ENCODE data around the gene LRCOL1. TPM values are rescaled to one million over a fixed set of nuclear protein-coding genes. Genes with fewer than 3 reads are reported as not detected.

The LRCOL1 gene
- total RNA-seq, 1 experiment from 2014 or later = 0.24 TPM

- TF ChIP-seq, protein P1, sequence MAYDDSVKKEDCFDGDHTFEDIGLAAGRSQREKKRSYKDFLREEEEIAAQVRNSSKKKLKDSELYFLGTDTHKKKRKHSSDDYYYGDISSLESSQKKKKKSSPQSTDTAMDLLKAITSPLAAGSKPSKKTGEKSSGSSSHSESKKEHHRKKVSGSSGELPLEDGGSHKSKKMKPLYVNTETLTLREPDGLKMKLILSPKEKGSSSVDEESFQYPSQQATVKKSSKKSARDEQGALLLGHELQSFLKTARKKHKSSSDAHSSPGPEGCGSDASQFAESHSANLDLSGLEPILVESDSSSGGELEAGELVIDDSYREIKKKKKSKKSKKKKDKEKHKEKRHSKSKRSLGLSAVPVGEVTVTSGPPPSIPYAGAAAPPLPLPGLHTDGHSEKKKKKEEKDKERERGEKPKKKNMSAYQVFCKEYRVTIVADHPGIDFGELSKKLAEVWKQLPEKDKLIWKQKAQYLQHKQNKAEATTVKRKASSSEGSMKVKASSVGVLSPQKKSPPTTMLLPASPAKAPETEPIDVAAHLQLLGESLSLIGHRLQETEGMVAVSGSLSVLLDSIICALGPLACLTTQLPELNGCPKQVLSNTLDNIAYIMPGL (CRISPR knock-in tag; IDR thresholded peaks at IDR 0.05) = no peak
Measured at GRCh38 chr12:132582582-132583410, 27.6 kb downstream of the LRCOL1 start (continued).

- H3K9me3 Mint-ChIP-seq = no peaks in the 10 kb centered on the region
- DNase-seq (ENCODE audit: low spot score) (peak; percentile 61), ATAC-seq (peak; percentile 51)
- TF ChIP-seq JAZF1 (CRISPR knock-in tag; IDR thresholded peaks at IDR 0.05) (no peak), ERG (CRISPR knock-in tag; IDR thresholded peaks at IDR 0.05) (0 out of 2 replicates have a peak, but pooled peaks have one; percentile 65)
- peak overlapping the region; percentile 60 for H3K4me3 Mint-ChIP-seq
- peaks cover 51% of the 10 kb centered on the region for H3K27me3 Mint-ChIP-seq (ENCODE audit: low read depth)
- no peak overlapping the region for H3K27ac Mint-ChIP-seq
- H3K36me3 Mint-ChIP-seq = peaks cover 7% of the 10 kb centered on the region
- CTCF ChIA-PET = interaction anchor here (1.0 to 3.0 kb wide), 4 partner anchors 21 to 167 kb away, joined by 3 to 17 read pairs (median 10); no protein-coding TSS in a partner anchor
- H3K4me1 Mint-ChIP-seq = peaks cover 5% of the 10 kb centered on the region
- POLR2A ChIA-PET = interaction anchor here (0.9 kb wide), 1 partner anchor 13 kb away, joined by 3 read pairs; no protein-coding TSS in a partner anchor
Measured at GRCh38 chr12:132582058-132582420, 28.3 kb downstream of the LRCOL1 start.

GRCh38 chr12:132581348-132582057, 28.9 kb downstream of the LRCOL1 start:
- H3K27me3 Mint-ChIP-seq (ENCODE audit: low read depth) = peaks cover 47% of the 10 kb centered on the region
- DNase-seq (ENCODE audit: low spot score) = no peak

More at GRCh38 chr12:132581348-132582057, 28.9 kb downstream of the LRCOL1 start:
- TF ChIP-seq SP1 (CRISPR knock-in tag; conservative IDR thresholded peaks at IDR 0.05) (no peak), ARID4B (CRISPR knock-in tag; IDR thresholded peaks at IDR 0.05; ENCODE audit: borderline replicate concordance) (no peak), ZNF671 (CRISPR knock-in tag; IDR thresholded peaks at IDR 0.05) (no peak), ZNF219 (CRISPR knock-in tag; IDR thresholded peaks at IDR 0.05; ENCODE audit: borderline replicate concordance) (no peak), MYBL2 (CRISPR knock-in tag; IDR thresholded peaks at IDR 0.05) (no peak), AFF4 (CRISPR knock-in tag; IDR thresholded peaks at IDR 0.05; ENCODE audit: borderline replicate concordance) (no peak), ZMAT4 (CRISPR knock-in tag; IDR thresholded peaks at IDR 0.05) (no peak), KAT7 (CRISPR knock-in tag; IDR thresholded peaks at IDR 0.05; ENCODE audit: borderline replicate concordance) (no peak), HMGA2 (CRISPR knock-in tag; IDR thresholded peaks at IDR 0.05) (no peak)
- TF ChIP-seq, protein P2, sequence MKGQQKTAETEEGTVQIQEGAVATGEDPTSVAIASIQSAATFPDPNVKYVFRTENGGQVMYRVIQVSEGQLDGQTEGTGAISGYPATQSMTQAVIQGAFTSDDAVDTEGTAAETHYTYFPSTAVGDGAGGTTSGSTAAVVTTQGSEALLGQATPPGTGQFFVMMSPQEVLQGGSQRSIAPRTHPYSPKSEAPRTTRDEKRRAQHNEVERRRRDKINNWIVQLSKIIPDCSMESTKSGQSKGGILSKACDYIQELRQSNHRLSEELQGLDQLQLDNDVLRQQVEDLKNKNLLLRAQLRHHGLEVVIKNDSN (CRISPR knock-in tag; IDR thresholded peaks at IDR 0.05) = no peak
- peaks cover 8% of the 10 kb centered on the region for H3K36me3 Mint-ChIP-seq
- H3K27ac Mint-ChIP-seq = no peak overlapping the region
- ChIA-PET CTCF (interaction anchor here (1.0 to 3.0 kb wide), 4 partner anchors 21 to 167 kb away, joined by 3 to 17 read pairs (median 10); no protein-coding TSS in a partner anchor), POLR2A (interaction anchor here (0.9 kb wide), 1 partner anchor 12 kb away, joined by 3 read pairs; no protein-coding TSS in a partner anchor)
- H3K4me1 Mint-ChIP-seq = peaks cover 5% of the 10 kb centered on the region
- H3K9me3 Mint-ChIP-seq = no peaks in the 10 kb centered on the region
- H3K4me3 Mint-ChIP-seq = peak overlapping the region; percentile 60
- ATAC-seq = no peak; the same call in none of the 2 replicates
